Suppressor macrophage treated with lipopolysaccharide for 1 hour (primary cell): ENCODE results near the gene KRTAP2-1.
"Not testable (repeated sequence)": the region's sequence is repeated elsewhere in the genome, so short reads cannot be mapped to it uniquely, and the experiment has no call there.

ENCODE experiments used
- DNase-seq, 3 donors: peaks; one replicate each; pipeline ENCODE4 v3.0.0-alpha.2; 2020 to 2022

The KRTAP2-1 gene

GRCh38 chr17:41046735-41047465 lies at the start of gene KRTAP2-1:
Gene KRTAP2-1 (minus strand): TSS chr17:41047316. CDS start chr17:41047267, 49 bp downstream.
- DNase-seq, result not testable (repeated sequence)

- no peak for DNase-seq
These were observed 48.9 kb upstream of the KRTAP2-1 start for GRCh38 chr17:41096055-41096454.

- DNase-seq, result not testable (repeated sequence)
These were observed 41.7 kb upstream of the KRTAP2-1 start for GRCh38 chr17:41088760-41089352.

- not testable (repeated sequence) for DNase-seq
These were observed 37.2 kb upstream of the KRTAP2-1 start, which contains the start of gene KRTAP4-7 for GRCh38 chr17:41084100-41084856. Gene KRTAP4-7 (plus strand): TSS chr17:41084150. CDS start chr17:41084207, 57 bp downstream.

GRCh38 chr17:41083427-41083826 lies 36.3 kb upstream of the KRTAP2-1 start:
- DNase-seq, result not testable (repeated sequence)

GRCh38 chr17:41082626-41083025 lies 35.5 kb upstream of the KRTAP2-1 start:
- DNase-seq, result no peak

GRCh38 chr17:41076788-41077187 lies 29.7 kb upstream of the KRTAP2-1 start:
- DNase-seq, result no peak

GRCh38 chr17:41073676-41074075 lies 26.6 kb upstream of the KRTAP2-1 start:
- DNase-seq, result no peak

- no peak for DNase-seq
These were observed 24.7 kb upstream of the KRTAP2-1 start for GRCh38 chr17:41071606-41072360.

GRCh38 chr17:41069031-41069430 lies 21.9 kb upstream of the KRTAP2-1 start:
- DNase-seq, result no peak

GRCh38 chr17:41067281-41067680 lies 20.2 kb upstream of the KRTAP2-1 start:
- DNase-seq, result no peak

GRCh38 chr17:41065829-41066624 lies 18.9 kb upstream of the KRTAP2-1 start, which contains the start of gene KRTAP2-4:
Gene KRTAP2-4 (minus strand): TSS chr17:41065879. CDS start chr17:41065845, 34 bp downstream.
- peak; percentile 20 to 28 (median 21) for DNase-seq

- DNase-seq, result not testable (repeated sequence)
These were observed 18.0 kb upstream of the KRTAP2-1 start for GRCh38 chr17:41065016-41065689.

- no peak for DNase-seq
These were observed 17.2 kb upstream of the KRTAP2-1 start for GRCh38 chr17:41064301-41064700.

GRCh38 chr17:41063449-41063848 lies 16.3 kb upstream of the KRTAP2-1 start:
- no peak for DNase-seq

GRCh38 chr17:41061964-41062363 lies 14.8 kb upstream of the KRTAP2-1 start:
- no peak for DNase-seq

- no peak for DNase-seq
These were observed 13.0 kb upstream of the KRTAP2-1 start, which contains the start of gene KRTAP2-3 for GRCh38 chr17:41060052-41060604. Gene KRTAP2-3 (minus strand): TSS chr17:41060114. CDS start chr17:41060050, 64 bp downstream.

- DNase-seq, result not testable (repeated sequence)
These were observed 12.3 kb upstream of the KRTAP2-1 start for GRCh38 chr17:41059276-41060051.

- DNase-seq, result no peak
These were observed 11.6 kb upstream of the KRTAP2-1 start for GRCh38 chr17:41058741-41059140.

- DNase-seq, result no peak
These were observed 10.4 kb upstream of the KRTAP2-1 start for GRCh38 chr17:41057547-41057946.
